Mesendoderm (in vitro differentiated cells): ENCODE results near the gene GJD2.
A peak's percentile ranks its signal among the peaks of the same experiment; 100 is the strongest.

Experiments
- DNase-seq: peaks from one replicate; pipeline ENCODE4 v3.0.0; 2013
- H2AK5ac ChIP-seq: 2 replicates; pipeline ENCODE4 v1.6.1; 2013; ENCODE audit warnings: low read length, inconsistent platforms
- H2BK120ac ChIP-seq: 2 replicates; pipeline ENCODE4 v1.6.1; 2013; ENCODE audit warnings: low read depth, mild to moderate bottlenecking, low read length, moderate library complexity, mixed read lengths
- H2BK15ac ChIP-seq: replicated peaks from 2 replicates; pipeline ENCODE4 v1.6.1; 2013; ENCODE audit warnings: low read depth, mild to moderate bottlenecking, moderate library complexity
- H2BK5ac ChIP-seq: 2 replicates; pipeline ENCODE4 v1.6.1; 2013; ENCODE audit warnings: low read length, inconsistent platforms
- H3K18ac ChIP-seq: 2 replicates; pipeline ENCODE4 v1.6.1; 2013; ENCODE audit warnings: mild to moderate bottlenecking, low read length, mixed read lengths
- H3K23ac ChIP-seq: one replicate; pipeline ENCODE4 v1.6.1; 2013; ENCODE audit warnings: low read length
- H3K27ac ChIP-seq: 2 replicates; pipeline ENCODE4 v1.5.1; 2013; ENCODE audit warnings: low read depth, mild to moderate bottlenecking, inconsistent platforms, low read length, moderate library complexity
- H3K27me3 ChIP-seq: 2 replicates; pipeline ENCODE4 v1.6.1; 2013; ENCODE audit warnings: low read length, control low read depth, mild to moderate bottlenecking, inconsistent platforms; ENCODE audit not compliant: insufficient read depth, poor library complexity
- H3K36me3 ChIP-seq: 2 replicates; pipeline ENCODE4 v1.6.1; 2013; ENCODE audit warnings: low read length, inconsistent platforms; ENCODE audit not compliant: control insufficient read depth, insufficient read depth
- H3K4ac ChIP-seq: one replicate; pipeline ENCODE4 v1.6.1; 2013; ENCODE audit warnings: low read depth, mild to moderate bottlenecking, low read length, moderate library complexity
- H3K4me1 ChIP-seq: 2 replicates; pipeline ENCODE4 v1.6.1; 2013; ENCODE audit warnings: low read depth, low read length, inconsistent platforms; ENCODE audit not compliant: control insufficient read depth
- H3K4me2 ChIP-seq: 2 replicates; pipeline ENCODE4 v1.6.1; 2013; ENCODE audit warnings: low read length
- H3K4me3 ChIP-seq: 2 replicates; pipeline ENCODE4 v1.5.1; 2013; ENCODE audit warnings: mild to moderate bottlenecking, low read length
- H3K56ac ChIP-seq: one replicate; pipeline ENCODE4 v1.6.1; 2013; ENCODE audit warnings: low read length
- H3K79me1 ChIP-seq: 2 replicates; pipeline ENCODE4 v1.6.1; 2013; ENCODE audit warnings: low read length, inconsistent platforms
- H3K79me2 ChIP-seq: 2 replicates; pipeline ENCODE4 v1.6.1; 2013; ENCODE audit warnings: mild to moderate bottlenecking, low read length; ENCODE audit not compliant: control insufficient read depth, insufficient read depth
- H3K9ac ChIP-seq: 2 replicates; pipeline ENCODE4 v1.6.1; 2013; ENCODE audit warnings: low read length, inconsistent platforms
- H4K5ac ChIP-seq: one replicate; pipeline ENCODE4 v1.6.1; 2013; ENCODE audit warnings: low read length
- H4K8ac ChIP-seq: one replicate; pipeline ENCODE4 v1.6.1; 2013; ENCODE audit warnings: low read depth, mild to moderate bottlenecking, control low read depth, low read length, moderate library complexity
- WGBS: extraction: QIAGEN DNeasy Blood & Tissue Kit; methylation state at CpG from one replicate; pipeline ENCODE4 v1.1.7; 2013; ENCODE audit warnings: low lambda C conversion rate, missing lambda C conversion rate; ENCODE audit not compliant: insufficient coverage; ENCODE audit errors: extremely low coverage; 5-methylcytosine and 5-hydroxymethylcytosine counted together

Gene GJD2

GRCh38 chr15:34782901-34783300 lies 28.1 kb upstream of the GJD2 start:
- H3K4ac ChIP-seq = no peak overlapping the region
- no peaks in the 10 kb centered on the region for H3K36me3 ChIP-seq
- H3K4me3 ChIP-seq = no peak overlapping the region
- H3K27ac ChIP-seq = no peak overlapping the region
- no peak for DNase-seq
- no peaks in the 10 kb centered on the region for H3K4me1 ChIP-seq
- H4K8ac ChIP-seq = no peak overlapping the region
- H3K9ac ChIP-seq = no peak overlapping the region
- H2AK5ac ChIP-seq = no peak overlapping the region
- H3K23ac ChIP-seq = no peak overlapping the region
- no peak overlapping the region for H3K4me2 ChIP-seq
- H3K79me2 ChIP-seq = no peaks in the 10 kb centered on the region
- H3K79me1 ChIP-seq = no peaks in the 10 kb centered on the region
- no peak overlapping the region for H2BK120ac ChIP-seq
- H3K18ac ChIP-seq = no peak overlapping the region
- H4K5ac ChIP-seq = no peak overlapping the region
- H2BK15ac ChIP-seq = no peak overlapping the region
- no CpG with 5 or more reads among the region's 3 CpGs for WGBS
- no peak overlapping the region for H3K56ac ChIP-seq
- no peak overlapping the region for H2BK5ac ChIP-seq
- H3K27me3 ChIP-seq = no peaks in the 10 kb centered on the region

DNA sequence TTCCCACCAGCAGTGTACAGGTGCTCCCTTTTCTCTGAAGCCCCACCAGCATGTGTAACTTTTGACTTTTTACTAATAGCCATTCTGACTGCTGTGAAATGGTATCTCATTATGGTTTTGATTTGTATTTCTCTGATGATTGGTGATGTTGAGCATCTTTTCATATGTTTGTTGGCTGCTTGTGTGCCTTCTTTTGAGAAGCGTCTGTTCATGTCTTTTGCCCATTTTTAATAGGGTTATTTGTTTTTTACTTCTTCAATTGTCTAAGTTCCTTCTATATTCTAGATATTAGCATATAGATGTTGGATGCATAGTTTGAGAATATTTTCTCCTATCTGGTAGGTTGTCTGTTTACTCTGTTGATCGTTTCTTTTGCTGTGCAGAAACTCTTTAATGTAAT lies 25.9 kb upstream of the GJD2 start:
- no CpG with 5 or more reads among the region's 2 CpGs for WGBS
- H2AK5ac ChIP-seq = no peak overlapping the region
- H3K23ac ChIP-seq = no peak overlapping the region
- no peak overlapping the region for H4K5ac ChIP-seq
- H2BK15ac ChIP-seq = no peak overlapping the region
- H3K9ac ChIP-seq = no peak overlapping the region
- no peak overlapping the region for H3K4me2 ChIP-seq
- no peaks in the 10 kb centered on the region for H3K79me1 ChIP-seq
- H3K4me1 ChIP-seq = no peaks in the 10 kb centered on the region
- H3K27ac ChIP-seq = no peak overlapping the region
- no peak overlapping the region for H3K4ac ChIP-seq
- H3K79me2 ChIP-seq = no peaks in the 10 kb centered on the region
- no peaks in the 10 kb centered on the region for H3K36me3 ChIP-seq
- no peak overlapping the region for H3K4me3 ChIP-seq
- DNase-seq = no peak
- H2BK120ac ChIP-seq = no peak overlapping the region
- no peak overlapping the region for H3K18ac ChIP-seq
- H4K8ac ChIP-seq = no peak overlapping the region
- no peak overlapping the region for H3K56ac ChIP-seq
- no peaks in the 10 kb centered on the region for H3K27me3 ChIP-seq
- no peak overlapping the region for H2BK5ac ChIP-seq

DNA sequence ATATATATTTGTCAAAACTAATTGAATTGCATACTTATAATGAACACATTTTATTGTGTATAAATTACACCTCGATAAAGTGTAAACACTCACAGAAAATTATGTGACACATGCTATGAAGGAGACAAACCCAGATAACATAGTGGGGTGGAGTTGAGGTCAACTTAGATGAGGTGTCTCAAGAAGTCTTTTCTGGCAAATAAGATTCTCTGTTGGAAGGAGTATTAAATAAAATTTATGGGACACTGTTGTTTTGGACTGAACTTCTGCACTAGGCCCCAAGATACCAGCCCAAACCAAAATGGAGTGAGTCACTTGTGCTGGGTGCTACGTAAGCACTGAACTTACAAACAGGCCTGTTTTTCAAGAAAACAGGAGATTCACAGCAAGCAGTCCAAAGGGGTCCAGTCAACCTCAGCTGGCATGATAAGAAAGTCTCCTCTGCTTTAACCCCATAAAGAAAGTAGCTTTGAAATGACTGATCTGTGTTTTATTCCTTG lies 21.9 kb upstream of the GJD2 start:
- Histone ChIP-seq H3K27ac (no peak overlapping the region), H3K4me2 (no peak overlapping the region)

DNA sequence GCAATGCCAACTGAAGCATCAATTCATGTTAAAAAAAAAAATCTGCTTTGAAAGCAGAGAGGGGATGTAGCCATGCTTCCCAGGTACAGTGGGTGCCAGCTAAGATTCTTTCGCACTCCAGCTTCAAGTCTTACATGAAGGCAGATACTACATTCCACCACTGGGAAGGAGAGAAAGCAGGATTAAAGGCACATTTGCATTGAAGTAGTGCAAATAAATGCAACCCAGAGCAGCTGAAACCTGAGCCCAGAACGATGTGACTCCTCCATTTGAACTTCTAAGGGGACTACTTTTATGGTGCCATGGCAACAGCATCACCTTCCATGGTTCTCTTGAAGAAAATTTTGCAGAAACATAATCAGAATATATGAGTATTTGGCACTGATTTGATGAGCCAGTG lies 19.1 kb upstream of the GJD2 start:
- Histone ChIP-seq H3K9ac (no peak overlapping the region), H3K56ac (no peak overlapping the region), H3K36me3 (no peaks in the 10 kb centered on the region), H2BK5ac (no peak overlapping the region), H3K18ac (no peak overlapping the region), H3K4ac (no peak overlapping the region), H4K8ac (no peak overlapping the region), H3K4me3 (no peak overlapping the region), H3K79me2 (no peaks in the 10 kb centered on the region), H3K27ac (no peak overlapping the region), H3K4me2 (no peak overlapping the region), H2AK5ac (no peak overlapping the region), H3K23ac (no peak overlapping the region), H3K79me1 (no peaks in the 10 kb centered on the region), H2BK15ac (no peak overlapping the region), H3K27me3 (no peaks in the 10 kb centered on the region), H4K5ac (no peak overlapping the region), H3K4me1 (no peaks in the 10 kb centered on the region), H2BK120ac (no peak overlapping the region)
- no CpG with 5 or more reads among the region's 2 CpGs for WGBS
- DNase-seq = peak; percentile 53

More for the DNA sequence above, 21.9 kb upstream of the GJD2 start:
- Histone ChIP-seq H4K8ac (no peak overlapping the region), H3K4me1 (no peaks in the 10 kb centered on the region), H4K5ac (no peak overlapping the region), H3K36me3 (no peaks in the 10 kb centered on the region), H2BK120ac (no peak overlapping the region), H3K4me3 (no peak overlapping the region), H3K27me3 (no peaks in the 10 kb centered on the region), H2BK15ac (no peak overlapping the region), H3K4ac (no peak overlapping the region), H2BK5ac (no peak overlapping the region), H3K79me2 (no peaks in the 10 kb centered on the region), H3K9ac (no peak overlapping the region), H3K79me1 (no peaks in the 10 kb centered on the region), H2AK5ac (no peak overlapping the region), H3K23ac (no peak overlapping the region), H3K56ac (no peak overlapping the region), H3K18ac (no peak overlapping the region)
- no peak for DNase-seq
- WGBS = no CpG with 5 or more reads among the region's 2 CpGs

GRCh38 chr15:34773013-34773412 lies 18.2 kb upstream of the GJD2 start:
- Histone ChIP-seq H4K8ac (no peak overlapping the region), H3K4me3 (no peak overlapping the region), H3K4me2 (no peak overlapping the region), H3K56ac (no peak overlapping the region), H2BK15ac (no peak overlapping the region), H3K79me1 (no peaks in the 10 kb centered on the region), H3K4ac (no peak overlapping the region), H2BK5ac (no peak overlapping the region), H3K27ac (no peak overlapping the region), H2BK120ac (no peak overlapping the region), H2AK5ac (no peak overlapping the region), H3K36me3 (no peaks in the 10 kb centered on the region), H3K9ac (no peak overlapping the region), H3K27me3 (no peaks in the 10 kb centered on the region), H3K79me2 (no peaks in the 10 kb centered on the region), H3K23ac (no peak overlapping the region), H3K18ac (no peak overlapping the region), H4K5ac (no peak overlapping the region), H3K4me1 (no peaks in the 10 kb centered on the region)
- no peak for DNase-seq

GRCh38 chr15:34772312-34772711 lies 17.5 kb upstream of the GJD2 start:
- Histone ChIP-seq H3K27ac (no peak overlapping the region), H3K18ac (no peak overlapping the region), H3K27me3 (no peaks in the 10 kb centered on the region), H4K5ac (no peak overlapping the region), H3K79me2 (no peaks in the 10 kb centered on the region), H3K4me3 (no peak overlapping the region), H3K4ac (no peak overlapping the region), H3K4me2 (no peak overlapping the region), H2BK120ac (no peak overlapping the region), H3K79me1 (no peaks in the 10 kb centered on the region), H3K9ac (no peak overlapping the region), H2BK15ac (no peak overlapping the region), H3K56ac (no peak overlapping the region), H2BK5ac (no peak overlapping the region), H3K4me1 (no peaks in the 10 kb centered on the region), H3K36me3 (no peaks in the 10 kb centered on the region), H2AK5ac (no peak overlapping the region), H4K8ac (no peak overlapping the region), H3K23ac (no peak overlapping the region)
- WGBS = no CpG with 5 or more reads among the region's 2 CpGs
- no peak for DNase-seq
